Gastrocnemius medialis (tissue), 4 donors: ENCODE data around the gene GJC2.

Experiments
- POLR2A ChIP-seq, 2 donors: fragments of 450-650 bp; IDR thresholded peaks; one replicate each; pipeline ENCODE4 v1.6.1; 2017; ENCODE audit warnings: antibody characterized with exemption in 2 of 2, mild to moderate bottlenecking in 2 of 2, moderate library complexity in 2 of 2
- TF ChIP-seq, protein P1 (sequence below), 5 experiments: fragments of 450-650 bp in 3 of 5; fragments of 200-600 bp in 2 of 5; sonication (generic) in 2 of 5; IDR thresholded peaks in 4 of 5; conservative IDR thresholded peaks in 1 of 5; 1 replicate in 4 of 5; 2 replicates in 1 of 5; pipeline ENCODE4 v1.5.1; 2016 to 2019; ENCODE audit warnings: antibody characterized with exemption in 5 of 5, mild to moderate bottlenecking in 3 of 5, moderate library complexity in 3 of 5

DNA sequence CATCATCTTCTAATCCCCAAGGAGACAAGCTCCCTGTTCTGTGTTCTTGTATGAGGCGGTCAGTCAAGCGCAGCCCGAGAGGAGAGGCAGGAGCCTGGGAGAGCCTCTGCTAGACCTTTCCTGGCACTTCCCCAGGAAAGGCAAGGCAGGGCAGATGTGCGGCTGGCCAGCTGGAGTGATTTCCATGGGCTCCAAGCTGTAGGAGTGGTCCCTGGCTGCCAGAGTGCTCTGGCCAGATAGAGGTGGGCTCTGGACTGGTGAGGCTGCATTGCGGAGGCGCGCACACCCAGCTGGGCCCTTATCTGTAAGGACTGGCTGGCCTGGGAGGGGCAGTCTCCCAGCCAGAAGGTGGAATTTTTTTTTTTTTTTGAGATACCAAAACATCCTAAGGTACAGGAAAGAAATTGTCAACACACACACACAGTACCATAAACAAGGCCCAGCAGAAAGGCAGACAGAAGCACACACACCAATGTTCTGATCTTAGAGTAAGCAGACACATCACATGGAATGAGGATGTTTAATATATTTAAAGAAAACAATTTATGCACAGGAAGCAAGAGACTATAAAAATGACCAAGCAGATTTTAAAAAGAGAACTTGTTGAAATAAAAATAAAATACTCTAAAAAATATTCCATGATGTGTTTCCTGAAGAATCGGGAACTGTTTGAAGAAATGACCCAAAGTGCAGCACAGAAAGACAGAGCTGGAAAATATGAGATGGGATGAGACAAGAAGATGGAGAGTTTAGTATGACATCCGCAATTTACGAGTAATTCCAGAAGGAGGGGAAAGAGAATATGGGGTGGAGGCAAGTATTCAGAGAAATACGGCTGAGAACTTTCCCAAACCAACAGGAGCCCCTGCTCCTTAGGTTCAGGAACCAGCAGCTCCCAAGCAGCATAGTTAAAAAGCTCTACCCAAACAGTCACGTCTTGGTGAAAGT, 29.3 kb downstream of the GJC2 start:
- TF ChIP-seq, protein P1, sequence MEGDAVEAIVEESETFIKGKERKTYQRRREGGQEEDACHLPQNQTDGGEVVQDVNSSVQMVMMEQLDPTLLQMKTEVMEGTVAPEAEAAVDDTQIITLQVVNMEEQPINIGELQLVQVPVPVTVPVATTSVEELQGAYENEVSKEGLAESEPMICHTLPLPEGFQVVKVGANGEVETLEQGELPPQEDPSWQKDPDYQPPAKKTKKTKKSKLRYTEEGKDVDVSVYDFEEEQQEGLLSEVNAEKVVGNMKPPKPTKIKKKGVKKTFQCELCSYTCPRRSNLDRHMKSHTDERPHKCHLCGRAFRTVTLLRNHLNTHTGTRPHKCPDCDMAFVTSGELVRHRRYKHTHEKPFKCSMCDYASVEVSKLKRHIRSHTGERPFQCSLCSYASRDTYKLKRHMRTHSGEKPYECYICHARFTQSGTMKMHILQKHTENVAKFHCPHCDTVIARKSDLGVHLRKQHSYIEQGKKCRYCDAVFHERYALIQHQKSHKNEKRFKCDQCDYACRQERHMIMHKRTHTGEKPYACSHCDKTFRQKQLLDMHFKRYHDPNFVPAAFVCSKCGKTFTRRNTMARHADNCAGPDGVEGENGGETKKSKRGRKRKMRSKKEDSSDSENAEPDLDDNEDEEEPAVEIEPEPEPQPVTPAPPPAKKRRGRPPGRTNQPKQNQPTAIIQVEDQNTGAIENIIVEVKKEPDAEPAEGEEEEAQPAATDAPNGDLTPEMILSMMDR (IDR thresholded peaks at IDR 0.05 in 4 of 5, conservative IDR thresholded peaks at IDR 0.05 in 1 of 5), result no peak
- no peak for TF ChIP-seq POLR2A (IDR thresholded peaks at IDR 0.05)
